ENCODE results near the gene MFN2.

DNA sequence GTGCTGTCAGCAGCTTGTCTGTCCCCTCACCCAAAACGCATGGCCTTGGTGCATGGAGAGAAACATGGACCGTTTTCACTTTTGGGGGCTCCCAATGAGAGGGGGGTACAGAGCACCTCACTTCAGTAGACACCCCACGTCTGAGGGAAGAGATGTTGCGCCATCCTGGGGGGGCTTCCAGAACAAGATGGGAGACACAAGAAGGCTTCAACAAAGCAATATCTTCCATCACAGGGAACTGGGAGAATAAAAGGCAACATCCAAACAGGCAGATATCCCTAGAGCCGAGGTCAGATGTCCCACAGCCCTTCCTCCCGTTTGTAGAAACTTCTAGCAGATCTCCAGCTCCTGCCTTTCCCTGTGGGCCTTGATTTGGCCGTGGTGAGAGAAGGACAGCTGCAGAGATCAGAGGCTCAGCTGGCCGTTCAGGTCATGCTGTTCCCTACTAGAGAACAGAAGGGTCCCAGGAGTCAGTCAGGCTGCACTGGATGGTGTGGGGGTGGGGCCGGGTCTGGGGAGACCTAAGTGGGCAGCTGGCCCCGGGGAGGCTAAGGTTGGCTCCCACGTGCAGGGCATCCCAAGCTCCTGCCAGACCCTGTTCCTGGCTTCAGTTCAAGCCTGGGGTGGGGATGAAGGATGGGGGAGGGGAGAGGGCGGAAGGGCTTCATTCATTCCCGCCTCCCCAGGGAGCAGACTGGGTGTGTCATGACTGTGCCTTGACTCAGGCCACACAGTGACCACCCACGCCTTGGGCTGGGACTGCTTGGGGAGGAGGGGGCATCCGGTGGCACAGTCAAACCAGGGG, 41.3 kb upstream of the MFN2 start:
- TF ChIP-seq, protein P1, sequence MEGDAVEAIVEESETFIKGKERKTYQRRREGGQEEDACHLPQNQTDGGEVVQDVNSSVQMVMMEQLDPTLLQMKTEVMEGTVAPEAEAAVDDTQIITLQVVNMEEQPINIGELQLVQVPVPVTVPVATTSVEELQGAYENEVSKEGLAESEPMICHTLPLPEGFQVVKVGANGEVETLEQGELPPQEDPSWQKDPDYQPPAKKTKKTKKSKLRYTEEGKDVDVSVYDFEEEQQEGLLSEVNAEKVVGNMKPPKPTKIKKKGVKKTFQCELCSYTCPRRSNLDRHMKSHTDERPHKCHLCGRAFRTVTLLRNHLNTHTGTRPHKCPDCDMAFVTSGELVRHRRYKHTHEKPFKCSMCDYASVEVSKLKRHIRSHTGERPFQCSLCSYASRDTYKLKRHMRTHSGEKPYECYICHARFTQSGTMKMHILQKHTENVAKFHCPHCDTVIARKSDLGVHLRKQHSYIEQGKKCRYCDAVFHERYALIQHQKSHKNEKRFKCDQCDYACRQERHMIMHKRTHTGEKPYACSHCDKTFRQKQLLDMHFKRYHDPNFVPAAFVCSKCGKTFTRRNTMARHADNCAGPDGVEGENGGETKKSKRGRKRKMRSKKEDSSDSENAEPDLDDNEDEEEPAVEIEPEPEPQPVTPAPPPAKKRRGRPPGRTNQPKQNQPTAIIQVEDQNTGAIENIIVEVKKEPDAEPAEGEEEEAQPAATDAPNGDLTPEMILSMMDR (IDR thresholded peaks at IDR 0.05): no peak
- TF ChIP-seq POLR2A (IDR thresholded peaks at IDR 0.05): no peak
